Loucy (cell line): ENCODE measurements around the gene ZNF511.

ENCODE experiments used
- CTCF ChIP-seq: fragments of 200-600 bp; sonication (generic); conservative IDR thresholded peaks from 2 replicates; pipeline ENCODE4 v1.5.1; 2014; ENCODE audit warnings: mild to moderate bottlenecking, antibody characterized with exemption, low read length
- EZH2phosphoT487 ChIP-seq: fragments of 200-600 bp; IDR thresholded peaks from 2 replicates; pipeline ENCODE4 v1.6.1; 2018; ENCODE audit warnings: antibody characterized with exemption, mild to moderate bottlenecking, moderate library complexity, borderline replicate concordance

- no peak for TF ChIP-seq EZH2phosphoT487
- TF ChIP-seq CTCF: peak; percentile 13; the same call in 1 of the 2 replicates
Observed at GRCh38 chr10:133302230-133302629, 6.5 kb upstream of the ZNF511 start.
